Breast epithelium (tissue), 3 donors: Measurements from ENCODE around the gene TAS2R60.

Source experiments
- POLR2A ChIP-seq: fragments of 450-650 bp; IDR thresholded peaks from one replicate; pipeline ENCODE4 v1.6.1; 2016; ENCODE audit warnings: antibody characterized with exemption, mild to moderate bottlenecking, moderate library complexity
- TF ChIP-seq, protein P1 (sequence below), 3 donors: fragments of 450-650 bp; IDR thresholded peaks; one replicate each; pipeline ENCODE4 v1.5.1; 2016 to 2017; ENCODE audit warnings: antibody characterized with exemption in 3 of 3, mild to moderate bottlenecking in 3 of 3, moderate library complexity in 3 of 3

DNA sequence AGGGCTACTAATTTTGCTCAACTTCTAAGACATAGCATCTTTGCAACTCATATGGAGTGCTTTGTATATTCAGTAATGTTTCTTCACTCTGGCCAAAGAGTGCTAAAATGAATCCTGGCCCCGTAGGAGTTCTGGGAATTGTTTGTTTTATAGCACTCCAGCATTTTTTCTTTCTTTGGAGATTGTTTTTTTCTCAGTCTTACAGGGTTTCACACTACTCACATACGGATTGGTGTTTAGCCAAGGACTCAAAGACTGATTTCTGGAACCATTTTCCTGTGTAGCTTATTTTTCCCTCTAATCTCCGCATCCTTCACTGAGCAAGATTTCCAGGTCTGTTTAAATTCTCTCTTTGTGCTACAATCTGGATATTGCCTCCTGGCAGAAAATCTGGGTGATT, 40.9 kb downstream of the TAS2R60 start:
- TF ChIP-seq POLR2A: no peak
- TF ChIP-seq, protein P1, sequence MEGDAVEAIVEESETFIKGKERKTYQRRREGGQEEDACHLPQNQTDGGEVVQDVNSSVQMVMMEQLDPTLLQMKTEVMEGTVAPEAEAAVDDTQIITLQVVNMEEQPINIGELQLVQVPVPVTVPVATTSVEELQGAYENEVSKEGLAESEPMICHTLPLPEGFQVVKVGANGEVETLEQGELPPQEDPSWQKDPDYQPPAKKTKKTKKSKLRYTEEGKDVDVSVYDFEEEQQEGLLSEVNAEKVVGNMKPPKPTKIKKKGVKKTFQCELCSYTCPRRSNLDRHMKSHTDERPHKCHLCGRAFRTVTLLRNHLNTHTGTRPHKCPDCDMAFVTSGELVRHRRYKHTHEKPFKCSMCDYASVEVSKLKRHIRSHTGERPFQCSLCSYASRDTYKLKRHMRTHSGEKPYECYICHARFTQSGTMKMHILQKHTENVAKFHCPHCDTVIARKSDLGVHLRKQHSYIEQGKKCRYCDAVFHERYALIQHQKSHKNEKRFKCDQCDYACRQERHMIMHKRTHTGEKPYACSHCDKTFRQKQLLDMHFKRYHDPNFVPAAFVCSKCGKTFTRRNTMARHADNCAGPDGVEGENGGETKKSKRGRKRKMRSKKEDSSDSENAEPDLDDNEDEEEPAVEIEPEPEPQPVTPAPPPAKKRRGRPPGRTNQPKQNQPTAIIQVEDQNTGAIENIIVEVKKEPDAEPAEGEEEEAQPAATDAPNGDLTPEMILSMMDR (IDR thresholded peaks at IDR 0.05): no peak
